OCI-LY7 (cell line): Measurements from ENCODE around the gene PKN3.

Experiments
- CTCF ChIP-seq: fragments of 200-600 bp; sonication (generic); conservative IDR thresholded peaks from 2 replicates; pipeline ENCODE4 v1.5.1; 2014; ENCODE audit warnings: mild to moderate bottlenecking, antibody characterized with exemption, low read length, moderate library complexity, mixed read lengths
- EZH2phosphoT487 ChIP-seq: fragments of 200-600 bp; sonication (generic); IDR thresholded peaks from 2 replicates; pipeline ENCODE4 v1.6.1; 2018; ENCODE audit warnings: low read depth, borderline replicate concordance, mild to moderate bottlenecking, mixed run types, antibody characterized with exemption, low read length, moderate library complexity, mixed read lengths

GRCh38 chr9:128669786-128670185 is 32.5 kb upstream of the PKN3 start:
- TF ChIP-seq CTCF (no peak), EZH2phosphoT487 (no peak)
